ENCODE data around the gene MGAM2.

DNA sequence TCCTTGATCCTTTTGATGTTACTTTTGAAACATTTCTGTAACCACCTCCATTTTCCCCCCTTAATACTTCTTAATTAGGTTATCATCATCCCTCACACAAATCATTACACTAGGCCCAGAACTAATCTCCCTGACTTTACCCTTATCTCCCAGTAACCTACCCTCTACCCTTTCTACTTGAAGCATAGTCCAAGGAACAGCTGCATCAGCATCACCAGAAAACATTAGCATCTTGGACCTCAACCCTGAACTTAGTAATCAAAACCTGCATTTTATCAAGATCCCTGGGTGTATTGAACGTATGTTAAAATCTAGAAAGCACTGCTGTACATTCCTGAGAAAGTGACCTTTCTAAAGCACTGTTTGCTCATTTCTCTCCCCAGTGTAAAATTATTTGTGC, 38.8 kb downstream of the MGAM2 start:
- TF ChIP-seq, protein P1, sequence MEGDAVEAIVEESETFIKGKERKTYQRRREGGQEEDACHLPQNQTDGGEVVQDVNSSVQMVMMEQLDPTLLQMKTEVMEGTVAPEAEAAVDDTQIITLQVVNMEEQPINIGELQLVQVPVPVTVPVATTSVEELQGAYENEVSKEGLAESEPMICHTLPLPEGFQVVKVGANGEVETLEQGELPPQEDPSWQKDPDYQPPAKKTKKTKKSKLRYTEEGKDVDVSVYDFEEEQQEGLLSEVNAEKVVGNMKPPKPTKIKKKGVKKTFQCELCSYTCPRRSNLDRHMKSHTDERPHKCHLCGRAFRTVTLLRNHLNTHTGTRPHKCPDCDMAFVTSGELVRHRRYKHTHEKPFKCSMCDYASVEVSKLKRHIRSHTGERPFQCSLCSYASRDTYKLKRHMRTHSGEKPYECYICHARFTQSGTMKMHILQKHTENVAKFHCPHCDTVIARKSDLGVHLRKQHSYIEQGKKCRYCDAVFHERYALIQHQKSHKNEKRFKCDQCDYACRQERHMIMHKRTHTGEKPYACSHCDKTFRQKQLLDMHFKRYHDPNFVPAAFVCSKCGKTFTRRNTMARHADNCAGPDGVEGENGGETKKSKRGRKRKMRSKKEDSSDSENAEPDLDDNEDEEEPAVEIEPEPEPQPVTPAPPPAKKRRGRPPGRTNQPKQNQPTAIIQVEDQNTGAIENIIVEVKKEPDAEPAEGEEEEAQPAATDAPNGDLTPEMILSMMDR (IDR thresholded peaks at IDR 0.05) = no peak
- TF ChIP-seq POLR2A (IDR thresholded peaks at IDR 0.05) = no peak
